HFF-Myc (cell line): ENCODE results near the gene NR3C1.

Experiments
- DNase-seq: peaks from one replicate; pipeline ENCODE4 v3.0.0-alpha.2; 2011; ENCODE audit warnings: low read depth; ENCODE audit errors: extremely low read depth
- H3K4me3 ChIP-seq: replicated peaks from 2 replicates; pipeline ENCODE4 v1.5.1; 2011; ENCODE audit warnings: low read depth, mild to moderate bottlenecking, control low read depth, low read length
- TF ChIP-seq, protein P1 (sequence below): IDR thresholded peaks from 2 replicates; pipeline ENCODE4 v1.5.1; 2012; ENCODE audit warnings: mild to moderate bottlenecking, low read depth, low read length, control low read depth; ENCODE audit errors: missing control alignments

Gene NR3C1

DNA sequence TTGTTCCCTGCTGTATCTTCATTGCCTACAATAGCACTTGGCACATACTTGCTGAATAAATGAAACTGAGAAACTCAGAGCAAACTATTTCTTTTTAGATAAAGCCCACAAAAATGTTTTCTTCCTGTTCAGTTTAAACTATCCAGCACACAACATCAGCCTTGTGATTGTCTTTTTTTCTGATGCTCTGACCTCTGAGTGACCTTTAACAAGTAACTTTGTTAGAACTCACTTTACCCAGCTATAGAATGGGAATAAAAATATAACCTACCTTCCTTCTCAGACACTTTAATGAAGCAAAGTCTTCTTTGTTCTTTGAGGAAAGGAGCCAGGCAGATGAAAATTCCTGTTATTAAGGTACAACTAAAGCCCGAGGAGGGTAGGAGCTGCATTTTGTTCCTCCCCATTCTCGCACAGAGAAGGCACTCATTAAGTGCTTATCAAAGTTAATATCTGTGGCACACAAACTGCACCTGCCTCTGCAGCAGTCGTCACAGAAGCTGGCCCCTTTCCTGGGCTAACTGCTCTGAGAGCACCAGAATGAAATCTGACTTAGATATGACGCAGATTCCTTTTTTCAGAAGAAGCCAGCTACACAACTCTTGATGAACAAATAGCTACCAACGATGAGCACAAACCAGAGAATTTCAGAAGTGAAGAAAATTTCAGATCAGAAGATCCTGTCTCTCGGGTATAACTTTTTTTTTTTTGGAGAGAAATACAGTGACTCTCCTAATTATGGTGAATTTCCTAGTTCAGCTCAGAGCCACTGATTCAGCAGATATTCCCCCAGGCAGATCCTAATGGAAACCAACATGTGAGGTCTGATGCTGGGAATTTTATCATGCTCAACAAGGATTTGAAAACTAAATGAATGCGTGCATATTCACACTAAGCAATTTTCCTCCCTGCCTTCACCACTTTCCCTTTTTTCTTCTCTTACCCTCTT, 31.0 kb upstream of the NR3C1 start:
- DNase-seq, result no peak
- no peak overlapping the region for H3K4me3 ChIP-seq
- TF ChIP-seq, protein P1, sequence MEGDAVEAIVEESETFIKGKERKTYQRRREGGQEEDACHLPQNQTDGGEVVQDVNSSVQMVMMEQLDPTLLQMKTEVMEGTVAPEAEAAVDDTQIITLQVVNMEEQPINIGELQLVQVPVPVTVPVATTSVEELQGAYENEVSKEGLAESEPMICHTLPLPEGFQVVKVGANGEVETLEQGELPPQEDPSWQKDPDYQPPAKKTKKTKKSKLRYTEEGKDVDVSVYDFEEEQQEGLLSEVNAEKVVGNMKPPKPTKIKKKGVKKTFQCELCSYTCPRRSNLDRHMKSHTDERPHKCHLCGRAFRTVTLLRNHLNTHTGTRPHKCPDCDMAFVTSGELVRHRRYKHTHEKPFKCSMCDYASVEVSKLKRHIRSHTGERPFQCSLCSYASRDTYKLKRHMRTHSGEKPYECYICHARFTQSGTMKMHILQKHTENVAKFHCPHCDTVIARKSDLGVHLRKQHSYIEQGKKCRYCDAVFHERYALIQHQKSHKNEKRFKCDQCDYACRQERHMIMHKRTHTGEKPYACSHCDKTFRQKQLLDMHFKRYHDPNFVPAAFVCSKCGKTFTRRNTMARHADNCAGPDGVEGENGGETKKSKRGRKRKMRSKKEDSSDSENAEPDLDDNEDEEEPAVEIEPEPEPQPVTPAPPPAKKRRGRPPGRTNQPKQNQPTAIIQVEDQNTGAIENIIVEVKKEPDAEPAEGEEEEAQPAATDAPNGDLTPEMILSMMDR, result no peak

DNA sequence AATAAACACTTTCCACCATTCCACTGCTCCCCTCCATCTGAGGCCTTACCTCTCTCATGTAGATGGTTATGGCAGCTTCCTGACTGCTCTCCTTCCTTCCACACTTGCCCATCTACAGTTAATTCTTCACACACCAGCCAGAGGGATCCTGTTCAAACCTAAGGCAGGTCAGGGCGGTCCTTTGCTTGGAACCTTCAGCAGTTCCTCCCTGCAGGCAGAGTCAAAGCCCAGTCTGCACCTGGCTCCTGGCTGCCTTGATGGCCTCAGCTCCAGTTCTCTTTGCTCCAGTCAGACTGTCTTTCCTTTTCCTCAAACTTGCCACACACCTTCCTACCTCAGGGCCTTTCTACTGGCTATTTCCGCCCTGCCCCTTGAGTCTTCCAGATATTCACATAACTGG, 30.2 kb upstream of the NR3C1 start:
- DNase-seq, result no peak
- H3K4me3 ChIP-seq, result no peak overlapping the region
- TF ChIP-seq, protein P1, result no peak

- peak; percentile 21 for DNase-seq
- TF ChIP-seq, protein P1, result no peak
- H3K4me3 ChIP-seq, result no peak overlapping the region
These were observed 29.3 kb upstream of the NR3C1 start for GRCh38 chr5:143432658-143433239.

DNA sequence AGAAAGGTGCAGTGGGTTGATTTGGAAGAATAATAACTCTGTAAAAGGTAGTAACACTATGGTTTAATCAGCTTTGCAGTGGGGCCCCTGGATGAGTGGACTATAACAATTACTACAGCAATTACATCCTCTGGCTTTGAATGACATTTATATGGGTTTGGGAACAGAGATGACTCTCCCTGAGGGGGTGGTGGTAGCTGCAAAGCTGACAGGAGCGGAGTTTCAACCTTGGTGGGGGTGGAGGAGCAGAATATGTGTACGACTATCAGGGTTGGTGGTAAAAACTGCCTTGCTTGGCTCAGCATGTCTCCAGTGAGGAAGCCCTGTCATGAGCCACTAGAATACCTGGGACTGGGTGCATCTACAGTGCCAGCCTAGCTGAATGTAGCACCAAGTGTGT, 28.3 kb upstream of the NR3C1 start:
- no peak for DNase-seq
- TF ChIP-seq, protein P1, result no peak
- H3K4me3 ChIP-seq, result no peak overlapping the region

DNA sequence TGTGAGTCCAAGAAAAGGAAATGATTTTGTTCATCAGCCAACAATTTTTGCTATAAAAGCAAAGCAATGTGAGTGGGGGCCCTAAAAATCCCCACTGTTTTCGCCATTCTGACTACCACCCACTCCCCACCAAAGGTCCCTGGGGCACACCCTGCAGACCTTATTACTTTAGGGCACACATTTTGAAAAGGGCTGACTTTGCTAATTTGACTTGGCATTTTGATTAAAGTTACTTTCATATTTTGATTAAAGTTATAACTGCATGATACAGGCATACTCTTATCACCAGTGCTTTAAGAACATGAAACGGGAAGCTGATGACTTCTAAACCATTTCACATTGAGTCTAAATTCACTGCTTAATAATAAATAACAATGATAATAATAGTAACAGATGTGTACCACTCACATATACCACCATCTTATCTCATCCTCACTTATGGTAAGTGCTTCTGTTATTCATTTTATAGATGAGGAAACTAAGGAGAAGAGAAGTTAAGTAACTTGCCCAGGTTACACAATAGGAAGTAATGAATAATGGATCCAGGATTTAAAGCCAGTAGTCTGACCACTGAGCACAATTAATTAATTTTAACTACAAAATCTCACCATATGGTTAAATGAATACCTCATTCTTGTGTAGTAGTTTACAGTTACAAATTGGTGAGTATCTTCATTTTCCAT, 25.4 kb upstream of the NR3C1 start:
- H3K4me3 ChIP-seq, result no peak overlapping the region
- TF ChIP-seq, protein P1, result no peak
- DNase-seq, result no peak

GRCh38 chr5:143428155-143428554, 24.7 kb upstream of the NR3C1 start:
- DNase-seq, result no peak
- no peak overlapping the region for H3K4me3 ChIP-seq
- TF ChIP-seq, protein P1, result no peak
